ENCODE results near the gene LSM7.
"Not testable (repeated sequence)": the region's sequence is repeated elsewhere in the genome, so short reads cannot be mapped to it uniquely, and the experiment has no call there.

The LSM7 gene

DNA sequence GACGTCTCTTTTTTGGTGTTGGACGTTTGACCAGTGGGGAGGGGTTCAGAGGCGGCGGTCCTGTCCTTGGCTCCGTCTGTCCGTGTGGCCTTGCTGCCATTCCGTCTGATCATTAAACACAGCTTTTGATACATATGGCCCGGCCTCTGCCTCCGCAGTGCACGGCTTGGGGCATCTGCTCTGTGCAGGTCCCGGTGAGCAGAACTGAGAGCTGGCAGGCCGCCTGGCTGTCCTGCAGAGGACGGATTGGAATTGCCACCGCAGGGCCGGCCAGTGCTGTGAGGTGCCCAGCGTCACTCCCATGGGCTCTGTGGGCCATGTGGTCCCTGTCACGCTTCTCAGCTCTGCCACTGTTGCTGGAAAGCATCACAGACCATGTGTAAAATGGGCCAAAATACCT is 26.3 kb upstream of the LSM7 start:
- no peak for DNase-seq

DNA sequence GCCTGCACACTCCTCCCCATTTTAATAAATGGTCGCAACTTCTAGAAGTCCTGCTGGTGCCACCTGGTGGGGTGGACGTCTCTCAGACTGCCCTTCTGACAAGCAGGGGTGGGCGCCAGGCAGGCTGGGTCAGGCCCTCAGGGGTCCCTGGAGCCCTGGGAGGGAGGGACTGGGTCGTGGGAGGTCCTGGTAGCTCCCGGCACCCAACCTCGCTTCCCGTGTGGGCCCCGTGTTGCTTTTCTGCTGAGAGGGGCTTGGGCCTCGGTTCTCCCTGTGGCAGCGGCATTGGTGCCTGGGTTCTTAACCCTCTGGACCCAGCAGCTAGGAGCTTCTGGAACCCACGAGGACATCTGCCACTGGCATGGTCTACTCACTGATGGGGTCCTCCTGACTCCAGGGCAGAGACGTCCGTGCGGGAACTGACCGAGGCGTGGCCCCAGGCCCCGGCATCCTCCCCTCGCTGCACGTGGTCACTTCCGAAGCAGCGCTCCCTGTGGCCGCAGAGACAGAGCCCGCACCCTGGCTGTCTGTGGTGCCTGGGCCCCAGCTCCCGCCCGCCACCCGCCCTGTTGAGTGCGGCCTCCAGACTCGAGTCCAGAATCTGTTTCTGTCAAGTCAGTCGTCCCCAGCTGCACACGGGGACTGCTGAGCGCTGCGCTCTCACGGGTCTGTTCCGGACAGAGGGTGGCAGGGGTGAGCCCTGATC is 25.7 kb upstream of the LSM7 start:
- no peak for DNase-seq

DNA sequence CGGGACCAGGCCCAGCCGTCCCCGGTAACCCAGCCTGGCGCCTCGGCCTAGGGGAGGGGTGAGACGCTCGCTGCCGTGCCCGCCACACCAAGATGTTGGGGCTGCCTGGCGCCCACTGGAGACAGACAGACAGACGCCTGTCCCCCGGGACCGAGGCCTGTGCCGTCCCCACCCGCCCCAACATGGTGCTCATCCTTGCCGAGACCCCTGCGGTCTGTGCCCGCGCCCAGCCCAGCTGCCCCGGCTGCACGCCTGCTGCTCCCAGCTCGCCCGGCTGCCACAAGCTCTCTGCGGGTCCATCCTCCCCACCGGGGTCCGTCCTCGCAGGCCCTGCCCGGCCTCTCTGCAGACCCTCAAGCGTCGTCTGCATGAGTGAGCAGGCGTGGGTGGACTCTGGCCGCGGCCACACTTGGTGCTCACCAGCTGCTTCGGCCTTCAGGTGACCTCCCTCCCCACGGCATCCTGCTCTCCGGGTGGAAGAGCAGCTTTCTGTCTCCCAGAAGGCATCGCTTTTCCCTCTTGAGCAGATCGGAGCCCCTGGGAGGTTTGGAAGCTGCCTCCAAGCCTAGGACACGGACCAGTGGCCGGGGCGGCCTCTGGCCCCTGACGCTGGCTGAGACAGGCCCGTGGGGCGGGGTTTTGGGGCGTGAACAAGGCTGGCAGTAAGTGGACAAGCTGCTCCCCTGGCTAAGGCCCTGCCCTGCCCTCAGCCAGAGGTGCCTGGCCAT is 24.9 kb upstream of the LSM7 start:
- DNase-seq: no peak

DNA sequence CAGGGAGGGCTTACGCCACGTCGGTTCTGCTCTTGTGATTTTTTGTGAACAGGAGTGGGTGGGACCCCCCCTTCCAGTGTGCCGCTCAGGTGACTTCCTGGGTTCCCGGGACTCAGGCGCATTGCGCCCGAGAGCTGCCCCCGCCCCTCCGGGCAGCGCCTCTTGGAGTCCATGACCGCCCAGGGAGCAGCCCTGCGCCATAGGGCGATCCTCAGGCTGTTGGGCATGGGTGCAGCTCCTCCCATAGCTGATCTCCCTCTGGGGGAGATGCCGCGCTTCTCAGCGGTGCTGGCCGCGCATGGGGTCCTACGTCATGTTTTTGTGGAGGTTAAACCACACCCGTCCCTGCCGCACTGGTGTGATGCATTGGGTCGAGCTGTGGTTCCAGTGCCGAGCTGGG is 23.7 kb upstream of the LSM7 start:
- DNase-seq: no peak

DNA sequence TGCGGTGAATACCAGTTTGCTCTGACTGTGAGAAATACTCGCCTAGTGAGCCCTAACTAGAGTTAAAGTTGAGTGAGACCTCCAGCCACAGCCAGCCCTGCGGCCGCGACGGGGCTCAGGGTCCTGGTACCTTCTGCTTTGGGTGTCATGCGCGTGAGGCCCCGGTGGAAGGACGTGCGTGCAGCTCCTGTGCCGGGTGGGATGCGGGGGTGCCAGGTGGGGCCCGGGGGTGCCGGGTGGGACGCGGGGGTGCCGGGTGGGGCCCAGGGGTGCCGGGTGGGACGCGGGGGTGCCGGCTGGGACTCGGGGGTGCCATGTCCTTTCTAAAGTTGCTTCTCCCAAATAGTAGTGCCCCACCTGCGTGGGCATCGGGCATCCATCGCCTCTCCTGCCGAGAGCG is 23.2 kb upstream of the LSM7 start:
- DNase-seq: no peak

DNA sequence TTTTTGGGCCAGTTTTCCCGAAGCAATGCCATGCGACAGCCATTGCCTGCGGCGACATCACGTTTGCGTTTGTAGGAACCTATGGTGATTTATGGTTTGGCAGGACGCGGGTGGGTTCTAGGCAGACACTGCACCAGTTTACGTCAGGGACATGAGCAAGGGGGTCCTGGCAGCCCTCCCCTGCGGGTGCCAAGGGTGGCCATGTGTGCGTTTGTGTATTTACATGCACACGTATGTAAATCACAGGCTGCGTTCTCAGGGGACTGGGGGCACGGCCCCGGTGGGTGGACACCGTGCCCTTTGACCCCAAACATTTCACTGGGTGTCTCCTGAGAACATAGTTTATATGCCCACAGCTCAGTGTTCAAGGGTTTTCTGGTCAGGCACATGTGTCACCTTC is 22.3 kb upstream of the LSM7 start:
- no peak for DNase-seq

DNA sequence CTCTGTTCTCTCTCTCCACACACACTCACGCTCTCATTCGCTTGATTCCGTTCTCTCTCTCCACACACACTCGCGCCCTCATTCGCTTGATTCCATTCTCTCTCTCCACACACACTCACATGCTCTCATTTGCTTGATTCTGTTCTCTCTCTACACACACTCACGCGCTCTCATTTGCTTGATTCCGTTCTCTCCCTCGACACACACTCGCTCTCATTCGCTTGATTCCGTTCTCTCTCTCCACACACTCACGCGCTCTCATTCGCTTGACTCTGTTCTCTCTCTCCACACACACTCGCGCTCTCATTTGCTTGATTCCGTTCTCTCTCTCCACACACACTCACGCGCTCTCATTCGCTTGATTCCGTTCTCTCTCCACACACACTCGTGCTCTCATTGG is 21.4 kb upstream of the LSM7 start:
- not testable (repeated sequence) for DNase-seq

DNA sequence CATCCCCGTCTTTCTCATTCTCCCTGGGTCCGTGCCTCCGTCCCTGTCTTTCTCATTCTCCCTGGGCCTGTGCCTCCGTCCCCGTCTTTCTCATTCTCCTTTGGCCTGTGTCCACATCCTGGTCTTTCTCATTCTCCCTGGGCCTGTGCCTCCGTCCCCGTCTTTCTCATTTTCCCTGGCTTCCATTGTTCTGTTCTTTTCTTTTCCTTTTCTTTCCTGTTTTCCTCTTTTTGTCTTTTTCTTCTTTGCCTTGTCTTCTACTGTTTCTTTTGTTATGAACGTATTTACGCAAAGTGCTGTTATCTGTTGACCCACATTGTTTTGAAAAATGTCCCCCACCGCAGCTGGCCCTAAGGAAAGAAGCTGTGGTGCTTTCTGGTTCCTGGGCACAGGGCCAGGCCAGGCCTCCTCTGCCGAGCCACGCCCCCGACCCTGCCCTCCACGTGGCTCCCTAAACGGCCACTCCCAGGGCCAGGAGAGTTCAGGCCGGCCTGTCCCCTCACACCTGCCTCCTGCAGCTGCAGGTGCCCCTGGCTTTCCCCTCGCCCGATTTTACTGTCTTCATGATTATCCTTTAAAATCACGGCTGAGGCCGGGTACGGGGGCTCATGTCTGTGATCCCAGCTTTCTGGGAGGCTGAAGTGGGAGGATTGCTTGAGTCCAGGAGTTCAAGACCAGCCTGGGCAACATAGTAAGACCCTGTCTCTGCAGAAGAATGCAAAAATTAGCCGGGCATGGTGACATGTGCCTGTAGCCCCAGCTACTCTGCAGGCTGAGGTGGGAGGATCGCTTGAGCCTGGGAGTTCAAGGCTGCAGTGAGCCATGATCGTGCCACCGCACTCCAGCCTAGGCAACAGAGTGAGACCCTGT is 17.6 kb upstream of the LSM7 start:
- no peak for DNase-seq

DNA sequence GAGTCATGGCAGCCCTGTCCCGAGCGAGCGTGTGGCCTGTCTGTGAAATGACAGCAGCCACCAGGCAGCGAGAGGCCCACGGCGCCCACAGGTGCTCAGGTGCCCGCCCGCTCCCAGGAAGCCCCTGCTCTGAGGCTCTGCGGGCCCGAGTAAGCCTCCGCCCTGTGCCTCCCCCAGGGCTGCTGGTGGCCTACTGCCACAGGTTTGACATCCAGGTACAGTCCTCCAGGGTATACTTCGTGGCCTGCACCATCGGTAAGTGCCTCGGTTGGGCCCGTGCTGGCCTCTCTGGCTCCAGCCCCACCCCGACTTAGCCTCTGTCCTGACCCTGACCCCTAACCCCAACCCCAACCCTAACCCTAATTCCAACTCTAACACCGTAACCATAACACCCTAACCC is 16.7 kb upstream of the LSM7 start:
- no peak for DNase-seq

DNA sequence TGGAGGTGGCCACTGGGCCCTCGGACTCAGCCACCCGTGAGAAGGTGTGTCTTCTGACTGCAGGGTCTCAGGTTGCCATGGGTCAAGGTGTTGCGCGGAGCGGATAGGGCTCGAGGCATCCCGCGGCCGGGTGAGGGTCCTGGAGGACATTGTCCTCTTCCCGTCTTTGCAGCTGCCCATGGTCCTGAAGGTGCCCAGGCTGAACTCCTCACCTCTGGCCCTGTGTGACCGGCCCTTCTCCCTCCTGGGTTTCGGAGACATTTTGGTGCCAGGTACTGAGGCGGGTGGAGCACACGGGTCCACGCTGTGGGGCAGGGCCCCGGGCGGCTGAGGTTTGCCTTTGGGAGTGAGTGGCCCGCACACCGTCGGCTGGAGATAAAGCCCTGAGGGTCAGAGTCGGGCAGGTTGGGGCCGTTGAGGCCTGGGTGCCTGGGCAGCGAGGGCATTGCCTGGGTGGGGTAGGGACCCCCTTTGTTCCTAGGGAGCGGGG is 16.0 kb upstream of the LSM7 start:
- no peak for DNase-seq

DNA sequence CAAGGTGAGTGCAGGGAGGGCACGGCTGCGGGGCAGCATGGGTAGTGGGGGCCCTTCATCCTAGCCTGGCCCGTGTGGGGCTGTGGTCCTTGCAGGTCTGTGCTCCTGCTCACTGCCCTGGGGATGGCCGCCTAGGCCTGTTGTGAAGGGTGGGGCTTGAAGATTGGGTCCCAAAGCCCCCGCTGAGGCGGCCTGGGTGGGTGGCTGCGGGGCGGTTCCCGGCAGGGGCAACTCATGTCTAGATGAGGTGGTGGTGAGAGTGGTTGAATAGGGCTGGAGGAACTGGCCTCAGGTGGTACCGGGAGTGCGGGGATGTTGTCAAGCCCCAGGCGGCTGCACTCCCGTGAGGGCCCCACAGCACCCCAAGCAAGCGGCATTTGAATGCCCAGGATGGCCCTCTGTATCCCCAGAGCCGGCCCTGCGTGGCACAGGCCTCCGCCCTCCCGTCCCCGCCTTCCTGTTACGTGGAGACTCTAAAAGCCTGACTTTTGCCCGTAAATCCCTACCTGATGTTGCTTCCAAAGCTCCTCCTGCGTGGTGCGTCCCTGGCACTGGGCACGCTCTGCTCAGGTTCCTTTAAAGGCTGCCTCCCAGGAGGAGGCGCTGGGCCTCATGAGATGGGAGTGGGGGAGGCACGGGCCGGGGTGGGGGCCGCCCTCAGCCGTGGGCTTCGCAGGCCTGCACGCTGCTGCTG is 15.1 kb upstream of the LSM7 start:
- no peak for DNase-seq

DNA sequence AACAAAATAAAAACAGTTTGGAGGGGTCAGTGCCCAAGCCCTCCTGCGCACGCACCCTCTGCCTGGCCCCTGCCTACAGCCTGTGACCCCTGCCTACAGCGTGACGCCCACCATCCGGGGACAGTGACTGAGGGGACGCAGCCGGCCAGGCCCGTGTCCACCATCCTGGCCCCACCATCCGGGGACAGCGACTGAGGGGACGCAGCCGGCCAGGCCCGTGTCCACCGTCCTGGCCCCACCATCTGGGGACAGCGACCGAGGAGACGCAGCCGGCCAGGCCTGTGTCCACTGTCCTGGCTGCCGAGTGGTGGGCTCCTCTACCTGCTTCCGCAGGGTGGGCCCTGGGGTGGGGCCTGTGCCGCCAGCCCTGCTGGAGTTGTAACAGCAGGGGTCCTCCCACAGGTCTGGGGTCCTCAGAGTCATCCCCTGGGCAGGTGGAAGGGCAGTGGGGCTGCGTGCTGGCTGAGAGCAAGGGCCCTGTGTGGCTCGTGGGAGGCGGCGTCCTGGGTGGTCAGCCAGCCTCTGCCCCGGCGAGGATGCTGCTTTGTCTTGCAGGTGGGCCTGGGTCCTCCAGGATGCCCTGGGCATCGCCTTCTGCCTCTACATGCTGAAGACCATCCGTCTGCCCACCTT is 14.4 kb upstream of the LSM7 start:
- no peak for DNase-seq

DNA sequence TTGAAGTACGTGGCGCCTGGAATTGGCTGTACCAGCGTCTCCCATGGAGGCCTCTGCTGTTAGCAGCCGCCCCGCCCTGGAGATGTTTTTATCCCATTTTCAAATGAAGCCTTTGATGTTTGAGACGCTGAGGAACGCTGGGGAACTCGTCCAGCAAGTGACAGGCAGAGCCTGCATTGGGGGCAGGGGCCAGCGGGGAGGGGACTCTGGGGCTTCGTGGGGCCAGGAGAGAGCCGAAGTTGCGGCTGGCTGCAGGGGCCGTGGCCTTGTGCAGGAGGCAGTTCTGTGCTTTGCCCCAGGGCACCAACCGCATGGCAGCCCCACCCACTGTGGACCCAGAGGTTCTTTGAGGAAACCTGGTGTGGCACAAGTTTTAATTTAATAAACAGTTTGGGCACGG is 13.6 kb upstream of the LSM7 start:
- no peak for DNase-seq

DNA sequence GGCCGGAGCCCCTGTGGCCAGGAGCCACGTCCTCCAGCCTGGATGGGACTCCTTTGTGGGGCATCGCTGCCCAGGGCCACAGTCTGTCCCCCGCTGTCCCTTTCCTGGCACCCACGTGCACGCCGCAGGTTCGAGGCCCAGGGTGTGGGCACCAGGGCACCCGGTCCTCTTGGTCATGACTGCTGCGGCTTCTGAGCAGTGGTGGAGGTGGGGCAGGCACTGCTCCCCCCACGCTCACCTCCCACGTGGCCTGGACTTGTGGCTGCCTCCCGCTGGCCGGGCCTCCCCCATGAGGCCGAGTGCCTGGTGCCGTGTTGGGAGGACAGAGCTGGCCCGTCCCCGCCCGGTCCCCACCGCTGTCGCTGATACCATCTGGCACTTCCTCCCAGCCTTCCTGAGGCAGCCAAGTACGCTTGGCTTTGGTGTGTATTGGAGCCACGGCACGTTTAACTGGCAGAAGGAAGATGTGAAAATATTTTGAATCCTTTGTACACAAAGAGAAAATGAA is 12.9 kb upstream of the LSM7 start:
- no peak for DNase-seq

DNA sequence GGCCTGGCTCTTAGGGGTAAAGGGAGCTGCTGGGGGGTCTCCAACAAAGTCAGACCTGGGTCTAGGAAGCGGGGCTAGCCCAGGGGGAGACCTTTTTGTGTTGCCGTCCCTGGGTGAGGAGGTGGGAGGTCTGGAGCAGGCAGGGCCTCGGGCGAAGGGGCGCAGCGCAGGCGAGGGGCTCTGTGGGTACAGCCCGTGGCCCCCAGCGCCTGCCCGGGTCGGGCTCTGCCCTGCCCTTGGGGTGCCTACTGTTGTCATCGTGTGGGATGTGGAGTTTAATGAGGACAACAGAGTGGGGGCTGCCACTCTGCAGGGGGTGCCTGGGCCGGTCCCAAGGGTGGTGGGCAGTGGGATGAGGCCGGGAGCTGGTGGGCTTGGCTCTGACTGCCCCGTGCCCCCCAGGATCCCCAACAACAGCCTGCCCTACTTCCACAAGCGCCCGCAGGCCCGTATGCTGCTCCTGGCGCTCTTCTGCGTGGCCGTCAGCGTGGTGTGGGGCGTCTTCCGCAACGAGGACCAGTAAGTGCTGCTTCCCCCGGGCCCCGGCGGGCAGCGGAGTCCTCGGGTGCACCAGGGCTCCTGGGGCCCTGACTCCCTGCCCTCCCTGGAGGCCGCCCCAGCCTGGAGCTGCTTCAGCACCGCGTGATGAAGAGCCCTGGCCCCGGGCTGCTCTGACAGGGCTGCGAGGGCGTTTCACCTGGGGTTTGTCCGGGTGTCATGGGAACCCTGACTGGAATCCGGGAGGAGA is 12.3 kb upstream of the LSM7 start:
- no peak for DNase-seq

DNA sequence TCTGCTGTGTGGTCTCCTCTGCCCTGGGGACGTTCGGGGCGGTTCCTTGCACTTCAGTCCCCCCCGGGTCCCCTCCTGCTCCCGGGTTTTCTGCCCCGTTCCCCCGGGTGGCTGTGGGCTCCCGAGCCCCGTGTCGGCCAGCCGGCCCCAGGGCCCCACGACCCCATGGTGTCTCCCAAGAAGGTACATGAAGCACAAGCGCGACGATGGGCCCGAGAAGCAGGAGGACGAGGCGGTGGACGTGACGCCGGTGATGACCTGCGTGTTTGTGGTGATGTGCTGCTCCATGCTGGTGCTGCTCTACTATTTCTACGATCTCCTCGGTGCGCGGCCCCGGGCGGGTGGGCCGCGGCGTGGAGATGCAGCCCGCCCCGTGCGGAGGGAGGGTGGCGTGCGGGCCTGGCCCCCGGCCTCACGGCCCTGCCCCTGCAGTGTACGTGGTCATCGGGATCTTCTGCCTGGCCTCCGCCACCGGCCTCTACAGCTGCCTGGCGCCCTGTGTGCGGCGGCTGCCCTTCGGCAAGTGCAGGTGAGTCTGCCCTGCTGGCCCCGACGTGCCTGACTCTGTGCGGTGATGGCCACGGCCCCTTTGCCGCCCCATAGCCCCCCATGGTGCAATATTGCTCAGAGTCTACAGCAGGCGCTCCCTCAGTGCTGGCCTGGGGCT is 11.4 kb upstream of the LSM7 start:
- DNase-seq: no peak

DNA sequence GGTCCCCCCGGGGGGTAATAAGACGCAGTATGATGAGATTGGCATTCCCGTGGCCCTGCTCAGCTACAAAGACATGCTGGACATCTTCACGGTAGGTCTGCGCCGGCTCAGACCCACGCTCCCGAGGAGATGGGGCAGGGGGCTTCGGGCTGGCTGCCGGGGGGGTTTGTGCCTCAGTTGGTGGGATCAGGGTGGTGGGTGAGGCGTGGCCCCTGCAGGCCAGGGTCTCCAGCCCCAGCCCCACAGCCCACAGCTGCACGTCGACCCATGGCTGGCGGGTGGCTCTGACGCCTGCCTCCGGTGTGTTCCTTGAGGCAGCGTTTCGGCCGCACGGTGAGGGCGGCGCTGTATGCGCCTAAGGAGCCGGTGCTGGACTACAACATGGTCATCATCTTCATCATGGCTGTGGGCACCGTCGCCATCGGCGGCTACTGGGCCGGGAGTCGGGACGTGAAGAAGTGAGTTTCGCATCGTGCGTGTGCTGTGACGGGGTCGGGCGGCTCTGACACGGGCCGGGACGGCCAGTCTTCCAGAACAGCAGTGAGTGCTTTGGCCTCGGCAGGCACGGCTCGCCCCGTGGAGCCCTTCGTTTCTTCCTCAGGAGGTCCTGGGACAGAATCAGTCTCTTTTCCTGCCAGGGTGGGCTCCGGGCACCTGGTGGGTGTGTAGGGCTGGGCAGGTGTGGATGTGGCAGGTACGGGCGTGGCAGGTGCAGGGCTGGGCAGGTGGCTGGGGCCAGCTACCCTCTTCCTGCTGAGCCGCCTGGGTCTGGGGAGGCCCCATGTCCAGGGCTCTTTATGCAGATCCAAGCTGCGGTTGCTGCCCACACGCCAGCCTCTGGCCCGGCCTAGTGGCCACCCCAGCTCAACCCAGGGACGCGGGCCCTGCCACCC is 10.6 kb upstream of the LSM7 start:
- no peak for DNase-seq

DNA sequence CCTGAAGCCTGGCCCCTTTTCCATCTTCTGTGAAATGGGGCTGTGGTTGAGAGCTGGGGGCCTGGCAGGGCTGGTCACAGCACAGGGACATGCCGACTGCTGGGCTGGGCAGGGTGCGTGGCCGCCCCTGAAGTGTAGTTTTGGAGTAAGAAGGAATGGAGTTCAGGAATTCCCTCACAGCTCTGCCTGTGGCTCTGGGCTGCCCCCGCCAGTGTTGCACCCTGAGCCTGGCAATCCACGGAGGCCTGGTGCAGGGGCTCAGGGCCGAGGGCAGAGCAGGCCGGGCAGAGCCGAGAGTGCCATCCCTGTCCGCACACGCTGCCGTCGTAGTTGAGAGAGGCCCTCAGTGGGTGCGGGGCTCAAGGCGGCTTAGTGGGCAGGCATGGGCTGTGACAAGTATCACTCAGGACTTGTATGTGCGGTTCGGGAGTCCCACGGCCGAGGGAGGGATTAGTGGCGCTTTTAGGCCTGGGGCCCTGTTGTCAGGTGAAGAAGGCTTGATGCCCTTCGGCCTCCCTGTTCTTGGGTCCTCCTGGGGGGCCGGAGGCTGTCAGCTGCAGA is 9.7 kb upstream of the LSM7 start:
- DNase-seq: no peak

DNA sequence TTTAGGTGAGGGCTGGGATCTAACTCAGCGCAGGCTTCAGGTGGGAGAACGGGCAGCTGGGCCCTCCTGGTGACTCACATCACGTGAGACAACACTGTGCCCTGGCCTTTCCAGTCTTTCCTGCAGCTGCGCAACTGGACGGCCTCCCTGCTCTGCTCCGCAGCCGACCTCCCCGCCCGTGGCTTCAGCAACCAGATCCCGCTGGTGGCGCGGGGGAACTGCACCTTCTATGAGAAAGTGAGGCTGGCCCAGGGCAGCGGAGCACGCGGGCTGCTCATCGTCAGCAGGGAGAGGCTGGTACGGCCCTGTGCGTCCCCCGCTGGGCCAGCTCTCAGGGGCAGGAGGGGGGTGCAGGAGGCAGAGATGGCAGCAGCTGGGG is 8.9 kb upstream of the LSM7 start:
- no peak for DNase-seq

Measured in NCI-H1436 treated with DMSO at 0.1 percent for 48 hours (cell line).